ENCODE measurements around the gene TK1. TPM values are rescaled to one million over a fixed set of nuclear protein-coding genes. Genes with fewer than 3 reads are reported as not detected.

TK1 gene
- total RNA-seq, 1 experiment from 2014 or later = 167 TPM

GRCh38 chr17:78133971-78134898 lies 52.6 kb downstream of the TK1 start:
- DNase-seq (ENCODE audit: low read depth) = no peak

GRCh38 chr17:78133179-78133951 lies 53.5 kb downstream of the TK1 start:
- no peak for DNase-seq (ENCODE audit: low read depth)

GRCh38 chr17:78132767-78133178 lies 54.1 kb downstream of the TK1 start:
- DNase-seq (ENCODE audit: low read depth) = no peak

GRCh38 chr17:78132084-78132676 lies 54.7 kb downstream of the TK1 start:
- no peak for DNase-seq (ENCODE audit: low read depth)

- DNase-seq (ENCODE audit: low read depth) = no peak
Measured at GRCh38 chr17:78131172-78132083, 55.4 kb downstream of the TK1 start.

- DNase-seq (ENCODE audit: low read depth) = no peak
Measured at GRCh38 chr17:78130437-78131101, 56.3 kb downstream of the TK1 start, which contains the start of gene TMC8. Gene TMC8, plus strand, starts transcription at chr17:78130771. Its CDS starts 818 bp downstream, at chr17:78131589.

- DNase-seq (ENCODE audit: low read depth) = no peak
Measured at GRCh38 chr17:78130090-78130436, 56.8 kb downstream of the TK1 start.

- no peak for DNase-seq (ENCODE audit: low read depth)
Measured at GRCh38 chr17:78129351-78130089, 57.3 kb downstream of the TK1 start.

GRCh38 chr17:78128551-78129350 lies 58.1 kb downstream of the TK1 start, which contains the start of gene TMC6:
Gene TMC6, minus strand, starts transcription at chr17:78128755. Its CDS starts 1,923 bp downstream, at chr17:78126832.
- no peak for DNase-seq (ENCODE audit: low read depth)

GRCh38 chr17:78127888-78128550 lies 58.8 kb downstream of the TK1 start:
- no peak for DNase-seq (ENCODE audit: low read depth)

- DNase-seq (ENCODE audit: low read depth) = no peak
Measured at GRCh38 chr17:78127239-78127887, 59.5 kb downstream of the TK1 start.

GRCh38 chr17:78126895-78127238 lies 60.0 kb downstream of the TK1 start:
- DNase-seq (ENCODE audit: low read depth) = no peak

- no peak for DNase-seq (ENCODE audit: low read depth)
Measured at GRCh38 chr17:78125976-78126894, 60.6 kb downstream of the TK1 start.

GRCh38 chr17:78125138-78125913 lies 61.5 kb downstream of the TK1 start:
- no peak for DNase-seq (ENCODE audit: low read depth)

- DNase-seq (ENCODE audit: low read depth) = no peak
Measured at GRCh38 chr17:78124836-78125137, 62.1 kb downstream of the TK1 start.
